BLaER1 treated with 17β-estradiol and CSF1 and Interleukin-3, amounts not matched to agents 10 nM and 100 nM (cell line): ENCODE data around the gene TPO.
A peak's percentile ranks its signal among the peaks of the same experiment; 100 is the strongest.

Experiments used
- H3K27ac ChIP-seq, 11 experiments: shearing (Covaris generic); formaldehyde crosslinking; 2 replicates each; pipeline ENCODE4 v1.8.1; 2022
- H3K27me3 ChIP-seq, 11 experiments: shearing (Covaris generic); formaldehyde crosslinking; 2 replicates each; pipeline ENCODE4 v1.8.1; 2022
- H3K36me3 ChIP-seq, 11 experiments: shearing (Covaris generic); formaldehyde crosslinking; 2 replicates each; pipeline ENCODE4 v1.8.1; 2022
- H3K4me1 ChIP-seq, 10 experiments: shearing (Covaris generic); formaldehyde crosslinking; 2 replicates each; pipeline ENCODE4 v1.8.1; 2022
- H3K4me2 ChIP-seq, 11 experiments: shearing (Covaris generic); formaldehyde crosslinking; 2 replicates each; pipeline ENCODE4 v1.8.1; 2022
- H3K4me3 ChIP-seq, 10 experiments: shearing (Covaris generic); formaldehyde crosslinking; 2 replicates each; pipeline ENCODE4 v1.8.1; 2022
- H3K9ac ChIP-seq, 11 experiments: shearing (Covaris generic); formaldehyde crosslinking; 2 replicates each; pipeline ENCODE4 v1.8.1; 2022
- H3K9me3 ChIP-seq, 11 experiments: shearing (Covaris generic); formaldehyde crosslinking; replicated peaks in 1 of 11; 2 replicates each; pipeline ENCODE4 v1.8.1; 2022
- H4K20me1 ChIP-seq, 11 experiments: shearing (Covaris generic); formaldehyde crosslinking; 2 replicates each; pipeline ENCODE4 v1.8.1; 2022
- Cebpa-rat ChIP-seq, 11 experiments: shearing (Covaris generic); IDR thresholded peaks; 2 replicates each; pipeline ENCODE4 v1.8.1; 2022

Gene TPO

GRCh38 chr2:1494906-1495305, 81.6 kb downstream of the TPO start:
- TF ChIP-seq Cebpa-rat (IDR thresholded peaks at IDR 0.05): no peak
- Histone ChIP-seq H3K27ac (no peak overlapping the region), H3K4me2 (no peak overlapping the region), H3K9me3 (no peaks in the 10 kb centered on the region), H3K4me3 (no peak overlapping the region), H4K20me1 (no peaks in the 10 kb centered on the region), H3K9ac (no peak overlapping the region), H3K36me3 (no peaks in the 10 kb centered on the region), H3K4me1 (peaks cover 0 to 63% (median 40%) of the 10 kb centered on the region in 10 experiments; a peak in 16 of 20 replicates), H3K27me3 (peaks cover 0 to 22% (median 0%) of the 10 kb centered on the region in 11 experiments; a peak in 6 of 22 replicates)

- H3K4me1 ChIP-seq: peaks cover 0 to 72% (median 46%) of the 10 kb centered on the region in 10 experiments; a peak in 16 of 20 replicates
- H3K27me3 ChIP-seq: peaks cover 0 to 31% (median 0%) of the 10 kb centered on the region in 11 experiments; a peak in 7 of 22 replicates
- H4K20me1 ChIP-seq: no peaks in the 10 kb centered on the region
- H3K9me3 ChIP-seq: no peaks in the 10 kb centered on the region
- no peak overlapping the region for H3K9ac ChIP-seq
- H3K4me2 ChIP-seq: peak overlapping the region in 1 of 11 experiments; percentile 15; a peak in 2 of 22 replicates
- no peak overlapping the region for H3K4me3 ChIP-seq
- TF ChIP-seq Cebpa-rat (IDR thresholded peaks at IDR 0.05): no peak
- no peaks in the 10 kb centered on the region for H3K36me3 ChIP-seq
- no peak overlapping the region for H3K27ac ChIP-seq
Observed at GRCh38 chr2:1495676-1496358, 82.6 kb downstream of the TPO start.

GRCh38 chr2:1496359-1496821, 83.1 kb downstream of the TPO start:
- H3K4me2 ChIP-seq: peak overlapping the region in 6 of 11 experiments; percentile 68 to 81 (median 75); a peak in 8 of 22 replicates
- peaks cover 0 to 32% (median 0%) of the 10 kb centered on the region in 11 experiments; a peak in 7 of 22 replicates for H3K27me3 ChIP-seq
- TF ChIP-seq Cebpa-rat (IDR thresholded peaks at IDR 0.05): no peak
- no peak overlapping the region for H3K27ac ChIP-seq
- H3K36me3 ChIP-seq: no peaks in the 10 kb centered on the region
- H4K20me1 ChIP-seq: no peaks in the 10 kb centered on the region
- peaks cover 0 to 73% (median 52%) of the 10 kb centered on the region in 10 experiments; a peak in 16 of 20 replicates for H3K4me1 ChIP-seq
- H3K9ac ChIP-seq: no peak overlapping the region
- H3K9me3 ChIP-seq: no peaks in the 10 kb centered on the region
- no peak overlapping the region for H3K4me3 ChIP-seq

DNA sequence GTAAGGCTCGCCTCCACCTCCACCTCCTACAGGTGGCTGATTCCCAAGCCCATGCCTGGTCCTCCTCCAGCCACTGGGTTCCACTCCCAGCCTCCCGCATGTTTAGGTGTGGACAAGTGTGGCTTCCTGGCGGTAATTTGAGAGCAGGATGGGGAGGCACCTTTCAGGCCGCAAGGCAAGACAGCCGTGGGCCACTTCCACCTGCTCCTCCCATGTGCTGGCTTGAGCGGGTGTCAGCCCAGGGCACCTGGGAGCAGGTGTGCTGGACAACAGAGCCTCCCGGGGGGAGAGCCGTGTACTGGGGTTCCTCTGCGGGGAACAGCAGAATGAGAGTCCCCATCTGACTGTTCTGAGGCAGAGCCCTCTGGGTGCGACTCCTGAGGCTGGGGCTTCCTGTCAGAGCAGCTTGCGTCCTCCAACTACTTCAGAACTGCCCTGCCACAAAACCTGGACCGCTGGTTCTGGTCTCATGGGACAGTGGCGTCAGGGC, 83.9 kb downstream of the TPO start:
- no peaks in the 10 kb centered on the region for H3K9me3 ChIP-seq
- H3K9ac ChIP-seq: 0 out of 22 replicates have a peak overlapping the region, but pooled peaks of 1 of the 11 experiments have one; percentile 12
- no peak overlapping the region for H3K4me3 ChIP-seq
- H3K27me3 ChIP-seq: peaks cover 0 to 32% (median 0%) of the 10 kb centered on the region in 11 experiments; a peak in 7 of 22 replicates
- H4K20me1 ChIP-seq: no peaks in the 10 kb centered on the region; a peak in 1 of 22 replicates
- H3K36me3 ChIP-seq: no peaks in the 10 kb centered on the region
- H3K4me2 ChIP-seq: peak overlapping the region in 9 of 11 experiments; percentile 16 to 81 (median 72); a peak in 18 of 22 replicates
- peaks cover 0 to 74% (median 57%) of the 10 kb centered on the region in 10 experiments; a peak in 16 of 20 replicates for H3K4me1 ChIP-seq
- no peak for TF ChIP-seq Cebpa-rat (IDR thresholded peaks at IDR 0.05)
- H3K27ac ChIP-seq: no peak overlapping the region

DNA sequence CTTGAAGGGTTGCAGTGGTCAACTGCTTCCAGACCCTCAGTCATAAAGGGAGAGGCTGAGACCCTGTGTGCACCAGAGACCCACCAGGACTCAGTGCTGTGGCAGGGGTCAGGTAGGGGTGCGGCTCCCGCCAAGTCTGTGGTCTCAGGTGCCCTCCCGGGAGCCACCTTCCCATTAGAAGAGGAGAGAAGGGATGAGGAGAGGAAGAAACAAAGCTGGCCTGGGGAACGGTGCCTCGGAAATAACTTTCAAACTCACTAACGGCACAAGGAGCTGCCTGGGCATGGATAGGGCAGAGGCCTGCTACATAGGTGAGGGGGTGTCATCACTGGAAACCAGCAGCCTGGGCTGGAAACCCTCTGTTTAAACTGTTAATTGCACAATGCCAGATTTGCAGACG, 84.9 kb downstream of the TPO start:
- Histone ChIP-seq H3K27ac (no peak overlapping the region), H3K4me2 (peak overlapping the region in 8 of 11 experiments; percentile 55 to 81 (median 74); a peak in 16 of 22 replicates), H3K9ac (no peak overlapping the region), H3K4me1 (peaks cover 0 to 77% (median 57%) of the 10 kb centered on the region in 10 experiments; a peak in 16 of 20 replicates), H4K20me1 (no peaks in the 10 kb centered on the region; a peak in 1 of 22 replicates), H3K9me3 (no peaks in the 10 kb centered on the region), H3K36me3 (no peaks in the 10 kb centered on the region), H3K27me3 (peaks cover 0 to 32% (median 0%) of the 10 kb centered on the region in 11 experiments; a peak in 7 of 22 replicates), H3K4me3 (no peak overlapping the region)
- no peak for TF ChIP-seq Cebpa-rat (IDR thresholded peaks at IDR 0.05)

GRCh38 chr2:1499033-1499795, 86.0 kb downstream of the TPO start:
- Histone ChIP-seq H3K9ac (no peak overlapping the region), H3K27me3 (peaks cover 0 to 32% (median 0%) of the 10 kb centered on the region in 11 experiments; a peak in 7 of 22 replicates), H4K20me1 (no peaks in the 10 kb centered on the region; a peak in 1 of 22 replicates), H3K4me1 (peaks cover 0 to 87% (median 67%) of the 10 kb centered on the region in 10 experiments; a peak in 16 of 20 replicates), H3K4me2 (peak overlapping the region in 9 of 11 experiments; percentile 4 to 81 (median 72); a peak in 16 of 22 replicates), H3K9me3 (no peaks in the 10 kb centered on the region), H3K4me3 (no peak overlapping the region), H3K27ac (no peak overlapping the region), H3K36me3 (no peaks in the 10 kb centered on the region)
- TF ChIP-seq Cebpa-rat (IDR thresholded peaks at IDR 0.05): no peak

DNA sequence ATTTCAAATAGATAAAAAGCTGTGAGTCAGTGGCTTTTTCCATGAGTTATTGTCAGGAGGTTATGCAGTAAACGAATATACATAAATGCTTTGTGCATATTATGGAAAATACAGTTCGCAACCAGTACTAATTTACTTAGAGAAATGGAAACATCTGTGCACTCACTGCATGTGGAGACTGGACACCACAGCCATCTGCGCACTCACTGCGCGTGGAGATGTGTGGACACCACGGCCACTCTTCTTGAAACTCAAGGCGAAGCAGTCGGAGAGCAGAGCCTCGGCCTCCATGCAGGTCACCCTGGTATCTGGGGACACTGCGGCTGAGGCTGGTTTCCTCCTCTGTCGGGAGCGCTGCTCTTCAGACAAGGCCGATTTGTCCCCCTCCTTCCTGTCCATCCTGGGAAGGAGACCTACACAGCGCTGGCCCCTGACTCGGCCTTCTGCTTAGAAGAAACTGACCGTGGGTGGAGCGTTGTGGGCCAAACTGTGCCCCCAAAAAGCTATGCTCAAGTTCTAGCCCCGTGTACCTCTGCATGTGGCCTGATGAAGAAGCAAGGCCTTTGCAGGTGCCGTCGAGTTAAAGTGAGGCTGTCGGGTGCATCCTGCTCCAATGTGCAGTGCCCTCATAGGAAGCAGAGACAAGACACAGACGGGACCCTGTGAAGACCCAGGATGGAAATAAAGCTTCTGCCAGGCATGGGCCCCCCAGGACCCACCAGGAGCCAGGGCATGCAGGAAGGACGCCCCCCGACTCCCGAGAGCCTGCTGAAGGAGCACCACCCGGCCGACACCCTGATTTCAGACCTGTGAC, 88.0 kb downstream of the TPO start:
- Histone ChIP-seq H4K20me1 (no peaks in the 10 kb centered on the region; a peak in 1 of 22 replicates), H3K4me3 (no peak overlapping the region), H3K4me1 (peaks cover 0 to 88% (median 70%) of the 10 kb centered on the region in 10 experiments; a peak in 16 of 20 replicates), H3K9ac (no peak overlapping the region), H3K9me3 (no peaks in the 10 kb centered on the region), H3K4me2 (peak overlapping the region in 9 of 11 experiments; percentile 4 to 81 (median 72); a peak in 15 of 22 replicates), H3K36me3 (no peaks in the 10 kb centered on the region), H3K27me3 (peaks cover 0 to 32% (median 0%) of the 10 kb centered on the region in 11 experiments; a peak in 7 of 22 replicates), H3K27ac (no peak overlapping the region)
- TF ChIP-seq Cebpa-rat (IDR thresholded peaks at IDR 0.05): no peak

DNA sequence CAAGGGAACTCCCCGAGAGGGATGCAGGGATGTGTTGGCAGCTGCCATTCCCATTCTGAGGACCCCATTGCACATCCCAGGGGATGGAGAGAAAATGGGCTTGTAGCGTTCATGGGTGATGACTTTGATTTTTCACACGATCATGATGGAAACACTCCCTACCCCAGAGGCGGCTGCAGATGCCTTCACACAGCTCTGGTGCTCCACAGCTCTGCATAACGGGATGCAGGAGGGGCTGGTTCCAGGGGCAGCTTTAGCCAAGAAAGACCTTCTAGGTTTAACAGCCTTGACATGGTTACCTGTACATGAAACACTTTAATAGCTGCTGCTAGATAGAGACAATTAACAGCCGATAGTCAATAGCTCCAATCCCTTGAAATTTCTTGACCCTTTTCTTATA, 88.7 kb downstream of the TPO start:
- peak overlapping the region in 5 of 11 experiments; percentile 58 to 81 (median 75); a peak in 10 of 22 replicates for H3K4me2 ChIP-seq

More for the DNA sequence above, 88.7 kb downstream of the TPO start:
- H3K36me3 ChIP-seq: no peaks in the 10 kb centered on the region
- no peak overlapping the region for H3K4me3 ChIP-seq
- TF ChIP-seq Cebpa-rat (IDR thresholded peaks at IDR 0.05): no peak
- H3K27me3 ChIP-seq: peaks cover 0 to 32% (median 0%) of the 10 kb centered on the region in 11 experiments; a peak in 7 of 22 replicates
- peaks cover 0 to 80% (median 67%) of the 10 kb centered on the region in 10 experiments; a peak in 16 of 20 replicates for H3K4me1 ChIP-seq
- no peak overlapping the region for H3K9ac ChIP-seq
- no peaks in the 10 kb centered on the region for H3K9me3 ChIP-seq
- no peak overlapping the region for H3K27ac ChIP-seq
- no peaks in the 10 kb centered on the region; a peak in 1 of 22 replicates for H4K20me1 ChIP-seq
